ENCODE results near the gene STAB2.

Gene STAB2

DNA sequence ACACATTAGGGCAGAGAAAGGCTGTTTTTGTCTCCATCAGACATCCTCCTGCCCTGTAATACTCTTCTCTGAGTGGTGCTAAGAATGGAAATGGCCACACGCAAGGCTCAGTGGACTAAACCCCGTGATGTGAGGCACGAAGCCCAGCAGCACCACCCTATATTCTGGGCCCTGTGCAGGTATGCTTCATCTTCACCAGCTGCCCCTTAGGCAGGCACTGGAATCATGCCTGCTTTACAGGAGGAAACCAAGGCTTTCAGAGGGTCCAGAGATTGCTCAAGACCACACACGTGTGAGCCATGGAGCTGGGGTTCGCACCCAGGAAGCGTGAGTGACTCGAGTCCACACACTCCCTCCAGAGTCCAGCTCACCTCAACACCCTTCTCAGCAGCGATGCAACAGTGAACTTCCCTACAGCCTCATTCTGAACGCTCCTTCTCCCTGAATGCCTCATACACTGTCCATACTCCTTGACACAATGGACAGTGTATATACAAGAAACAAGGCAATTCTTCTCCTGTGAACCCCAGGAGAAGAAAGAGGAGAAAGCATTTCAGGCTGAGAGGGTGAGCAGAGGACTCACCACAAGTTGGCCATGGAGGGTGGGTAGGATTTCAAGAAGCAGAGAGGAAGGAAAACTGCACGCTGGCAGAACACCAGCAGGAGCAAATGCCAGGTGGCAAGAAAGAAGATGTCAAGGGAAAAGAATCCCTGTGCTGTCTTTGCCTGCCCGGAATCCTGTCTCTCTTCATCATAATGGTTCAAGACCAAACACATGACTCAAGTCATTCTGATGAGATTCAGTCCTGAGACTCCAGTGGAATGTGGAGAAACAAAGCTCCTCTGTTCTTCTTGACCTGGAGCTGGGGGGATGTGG, 214.9 kb downstream of the STAB2 start:
- peak overlapping the region; percentile 89 for H3K27ac Mint-ChIP-seq
- H3K4me3 Mint-ChIP-seq, result no peak overlapping the region
- TF ChIP-seq, protein P1, sequence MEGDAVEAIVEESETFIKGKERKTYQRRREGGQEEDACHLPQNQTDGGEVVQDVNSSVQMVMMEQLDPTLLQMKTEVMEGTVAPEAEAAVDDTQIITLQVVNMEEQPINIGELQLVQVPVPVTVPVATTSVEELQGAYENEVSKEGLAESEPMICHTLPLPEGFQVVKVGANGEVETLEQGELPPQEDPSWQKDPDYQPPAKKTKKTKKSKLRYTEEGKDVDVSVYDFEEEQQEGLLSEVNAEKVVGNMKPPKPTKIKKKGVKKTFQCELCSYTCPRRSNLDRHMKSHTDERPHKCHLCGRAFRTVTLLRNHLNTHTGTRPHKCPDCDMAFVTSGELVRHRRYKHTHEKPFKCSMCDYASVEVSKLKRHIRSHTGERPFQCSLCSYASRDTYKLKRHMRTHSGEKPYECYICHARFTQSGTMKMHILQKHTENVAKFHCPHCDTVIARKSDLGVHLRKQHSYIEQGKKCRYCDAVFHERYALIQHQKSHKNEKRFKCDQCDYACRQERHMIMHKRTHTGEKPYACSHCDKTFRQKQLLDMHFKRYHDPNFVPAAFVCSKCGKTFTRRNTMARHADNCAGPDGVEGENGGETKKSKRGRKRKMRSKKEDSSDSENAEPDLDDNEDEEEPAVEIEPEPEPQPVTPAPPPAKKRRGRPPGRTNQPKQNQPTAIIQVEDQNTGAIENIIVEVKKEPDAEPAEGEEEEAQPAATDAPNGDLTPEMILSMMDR (IDR thresholded peaks at IDR 0.05), result no peak

DNA sequence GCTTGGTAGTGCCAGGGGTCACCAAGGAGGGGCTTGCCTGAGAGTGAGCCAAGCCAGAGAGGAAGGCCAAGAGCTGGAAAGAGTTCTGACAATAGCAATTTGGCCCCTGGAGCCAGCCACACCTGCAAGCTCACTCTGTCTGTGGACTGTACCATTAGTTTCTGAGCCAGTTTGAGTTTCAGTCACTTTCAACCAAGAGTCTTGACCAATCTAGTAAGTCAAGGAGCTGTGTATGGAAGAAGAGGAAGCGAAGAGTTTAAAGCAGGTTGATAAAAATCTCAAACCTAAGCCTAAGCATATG, 215.5 kb downstream of the STAB2 start:
- Mint-ChIP-seq H3K9me3 (no peaks in the 10 kb centered on the region), H3K4me3 (no peak overlapping the region), H3K27me3 (ENCODE audit: low read depth, poor library complexity) (no peaks in the 10 kb centered on the region), H3K4me1 (peaks cover 27% of the 10 kb centered on the region), H3K27ac (no peak overlapping the region), H3K36me3 (ENCODE audit: low read depth) (peaks cover 51% of the 10 kb centered on the region)
- TF ChIP-seq, protein P1 (IDR thresholded peaks at IDR 0.05), result no peak
- DNase-seq, result no peak

More for the DNA sequence above, 214.9 kb downstream of the STAB2 start:
- Mint-ChIP-seq H3K36me3 (ENCODE audit: low read depth) (peaks cover 55% of the 10 kb centered on the region), H3K4me1 (peaks cover 25% of the 10 kb centered on the region), H3K27me3 (ENCODE audit: low read depth, poor library complexity) (no peaks in the 10 kb centered on the region), H3K9me3 (no peaks in the 10 kb centered on the region)
- DNase-seq, result no peak

DNA sequence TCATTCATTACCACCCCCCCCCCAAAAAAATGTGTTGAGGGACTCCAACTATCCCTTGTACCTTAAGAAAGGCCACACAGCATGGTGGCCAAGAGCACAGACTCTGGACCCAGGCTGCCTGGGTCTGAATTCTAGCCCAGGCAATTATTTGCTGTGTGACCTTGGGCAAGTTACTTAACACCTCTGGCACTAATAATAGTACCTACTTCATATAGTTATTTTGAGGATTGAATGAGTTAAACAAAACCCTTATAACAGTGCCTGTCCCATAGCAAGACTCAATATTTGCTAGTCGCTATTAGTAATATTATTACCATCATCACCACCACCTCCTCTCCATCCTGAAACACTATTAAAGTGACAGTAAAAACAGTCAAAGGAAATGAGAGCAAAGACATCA, 216.8 kb downstream of the STAB2 start:
- Mint-ChIP-seq H3K27ac (no peak overlapping the region), H3K4me3 (no peak overlapping the region), H3K36me3 (ENCODE audit: low read depth) (peaks cover 42% of the 10 kb centered on the region), H3K4me1 (peaks cover 18% of the 10 kb centered on the region), H3K9me3 (no peaks in the 10 kb centered on the region), H3K27me3 (ENCODE audit: low read depth, poor library complexity) (no peaks in the 10 kb centered on the region)
- TF ChIP-seq, protein P1 (IDR thresholded peaks at IDR 0.05), result no peak
- DNase-seq, result no peak

DNA sequence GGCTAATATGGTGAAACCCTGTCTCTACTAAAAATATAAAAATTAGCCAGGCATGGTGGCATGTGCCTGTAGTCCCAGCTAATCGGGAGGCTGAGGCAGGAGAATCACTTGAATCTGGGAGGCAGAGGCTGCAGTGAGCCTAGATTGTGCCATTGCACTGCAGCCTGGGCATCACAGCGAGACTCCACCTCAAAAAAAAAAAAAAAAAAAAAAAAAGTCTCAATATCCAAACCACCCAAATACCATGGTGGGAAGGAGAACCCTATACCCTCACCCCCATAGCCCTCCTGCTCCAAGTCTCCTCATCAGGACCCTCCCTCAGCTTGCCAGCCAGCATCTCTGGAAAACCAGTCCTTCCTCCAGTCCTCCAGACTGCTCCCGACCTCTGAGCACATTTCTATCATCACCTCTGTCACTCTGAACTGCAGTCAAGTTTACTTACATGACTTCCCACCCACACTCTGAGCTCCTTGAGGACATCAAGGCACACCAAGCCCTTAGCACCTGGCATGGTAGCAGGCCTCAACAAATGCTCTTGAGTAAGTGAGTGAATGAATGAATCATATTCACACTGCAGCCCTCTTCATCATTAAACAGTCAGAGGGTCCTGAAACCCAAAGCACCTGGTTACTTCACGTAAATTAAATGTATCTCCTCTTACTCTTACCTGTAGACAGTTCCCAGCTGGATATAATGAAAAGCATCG, 218.7 kb downstream of the STAB2 start:
- peak overlapping the region; percentile 9 for H3K27ac Mint-ChIP-seq
- no peak for DNase-seq
- TF ChIP-seq, protein P1 (IDR thresholded peaks at IDR 0.05), result no peak
- peaks cover 18% of the 10 kb centered on the region for H3K4me1 Mint-ChIP-seq
- peaks cover 46% of the 10 kb centered on the region for H3K36me3 Mint-ChIP-seq (ENCODE audit: low read depth)
- H3K9me3 Mint-ChIP-seq, result no peaks in the 10 kb centered on the region
- H3K4me3 Mint-ChIP-seq, result no peak overlapping the region
- peaks cover 6% of the 10 kb centered on the region for H3K27me3 Mint-ChIP-seq (ENCODE audit: low read depth, poor library complexity)

DNA sequence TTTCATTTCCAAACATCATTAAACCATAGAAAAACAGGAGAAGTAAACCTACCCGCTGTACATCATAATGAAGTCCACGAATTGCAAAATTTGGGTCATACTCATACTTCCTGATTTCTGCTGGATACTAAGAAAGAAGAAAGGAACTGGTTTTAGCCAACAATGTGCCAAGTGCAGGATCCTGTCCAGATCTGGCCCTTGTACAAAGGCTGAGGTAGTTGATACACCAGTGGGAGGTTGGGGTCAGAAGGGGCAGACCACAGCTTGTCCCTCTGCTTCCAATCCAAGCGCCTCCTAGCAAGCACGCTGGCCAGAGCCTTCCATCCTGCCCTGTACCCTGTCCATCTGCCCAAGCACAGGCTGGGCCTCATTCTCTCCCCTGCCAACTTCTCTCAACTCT, 219.7 kb downstream of the STAB2 start:
- no peak for DNase-seq
- H3K36me3 Mint-ChIP-seq (ENCODE audit: low read depth), result peaks cover 47% of the 10 kb centered on the region

More for the DNA sequence above, 219.7 kb downstream of the STAB2 start:
- Mint-ChIP-seq H3K27me3 (ENCODE audit: low read depth, poor library complexity) (peaks cover 6% of the 10 kb centered on the region), H3K9me3 (no peaks in the 10 kb centered on the region), H3K4me1 (peaks cover 18% of the 10 kb centered on the region), H3K27ac (no peak overlapping the region), H3K4me3 (no peak overlapping the region)
- TF ChIP-seq, protein P1 (IDR thresholded peaks at IDR 0.05), result no peak
